Astrocyte (in vitro differentiated cells and primary cell): ENCODE data around the gene PSMB9. TPM values are rescaled to one million over a fixed set of nuclear protein-coding genes. Genes with fewer than 3 reads are reported as not detected.

Experiments used
- DNase-seq: peaks from one replicate; pipeline ENCODE4 v3.0.0-alpha.2; 2010; ENCODE audit warnings: low read depth
- FAIRE-seq: peaks from 2 replicates; lab custom pipeline; 2011; peaks lifted over from hg19 to GRCh38; lab: Jason Lieb, UNC
- H2AFZ ChIP-seq: 2 replicates; pipeline ENCODE4 v1.6.0; 2012; ENCODE audit warnings: low read depth, low read length, inconsistent platforms
- H3K27ac ChIP-seq: 2 replicates; pipeline ENCODE4 v1.5.1; 2011; ENCODE audit warnings: low read depth, low read length, inconsistent platforms
- H3K27me3 ChIP-seq: 2 replicates; pipeline ENCODE4 v1.6.0; 2011; ENCODE audit warnings: low read length, inconsistent platforms; ENCODE audit not compliant: insufficient read depth
- H3K36me3 ChIP-seq: 2 replicates; pipeline ENCODE4 v1.5.1; 2011; ENCODE audit warnings: low read length, inconsistent platforms; ENCODE audit not compliant: insufficient read depth
- H3K4me1 ChIP-seq: 2 replicates; pipeline ENCODE4 v1.5.1; 2011; ENCODE audit warnings: low read length, inconsistent platforms; ENCODE audit not compliant: insufficient read depth
- H3K4me2 ChIP-seq: 2 replicates; pipeline ENCODE4 v1.6.0; 2012; ENCODE audit warnings: low read length, inconsistent platforms
- H3K4me3 ChIP-seq: 2 replicates; pipeline ENCODE4 v1.5.1; 2011; ENCODE audit warnings: low read depth, mild to moderate bottlenecking, low read length, inconsistent platforms; ENCODE audit not compliant: insufficient read depth
- H3K79me2 ChIP-seq: 2 replicates; pipeline ENCODE4 v1.6.0; 2012; ENCODE audit warnings: mild to moderate bottlenecking, low read length, inconsistent platforms; ENCODE audit not compliant: insufficient read depth
- H3K9ac ChIP-seq: 2 replicates; pipeline ENCODE4 v1.6.0; 2012; ENCODE audit warnings: mild to moderate bottlenecking, low read length, inconsistent platforms
- H3K9me3 ChIP-seq: 2 replicates; pipeline ENCODE4 v1.5.1; 2012; ENCODE audit warnings: low read depth, mild to moderate bottlenecking, low read length, inconsistent platforms; ENCODE audit not compliant: insufficient read depth
- H4K20me1 ChIP-seq: 2 replicates; pipeline ENCODE4 v1.6.0; 2012; ENCODE audit warnings: low read length, inconsistent platforms; ENCODE audit not compliant: insufficient read depth
- H3K27ac Mint-ChIP-seq: one replicate; pipeline ENCODE4 v1.8.0; 2021; ENCODE audit warnings: mild to moderate bottlenecking, mixed read lengths; ENCODE audit not compliant: unreplicated experiment
- H3K27me3 Mint-ChIP-seq: one replicate; pipeline ENCODE4 v1.8.0; 2021; ENCODE audit warnings: low read depth, mixed read lengths; ENCODE audit not compliant: unreplicated experiment
- H3K36me3 Mint-ChIP-seq: one replicate; pipeline ENCODE4 v1.8.0; 2021; ENCODE audit warnings: low read depth, mixed read lengths; ENCODE audit not compliant: unreplicated experiment
- H3K4me1 Mint-ChIP-seq: one replicate; pipeline ENCODE4 v1.8.0; 2021; ENCODE audit warnings: low read depth, mixed read lengths; ENCODE audit not compliant: unreplicated experiment
- H3K4me3 Mint-ChIP-seq: one replicate; pipeline ENCODE4 v1.8.0; 2021; ENCODE audit warnings: mild to moderate bottlenecking, moderate library complexity, mixed read lengths; ENCODE audit not compliant: unreplicated experiment
- H3K9me3 Mint-ChIP-seq: one replicate; pipeline ENCODE4 v1.8.0; 2021; ENCODE audit warnings: mild to moderate bottlenecking, mixed read lengths; ENCODE audit not compliant: unreplicated experiment
- CTCF ChIP-seq: IDR thresholded peaks from 2 replicates; pipeline ENCODE4 v1.5.1; 2011; ENCODE audit warnings: low read depth, mild to moderate bottlenecking, inconsistent platforms, low read length, moderate library complexity; ENCODE audit not compliant: insufficient read depth
- EZH2 ChIP-seq: IDR thresholded peaks from 2 replicates; pipeline ENCODE4 v1.6.1; 2012; ENCODE audit warnings: mild to moderate bottlenecking, low read length, inconsistent platforms; ENCODE audit not compliant: insufficient read depth
- total RNA-seq: library from RNA; stranded (reverse); gene quantifications from 2 replicates; pipeline ENCODE4 v1.2.1, GENCODE V29; 2021

PSMB9 gene
- total RNA-seq, 1 donor from 2014 or later = 34.1 TPM

- no peak overlapping the region for H3K4me2 ChIP-seq
- no peak for DNase-seq
- no peaks in the 10 kb centered on the region for H3K36me3 ChIP-seq
- TF ChIP-seq CTCF = no peak
- TF ChIP-seq EZH2 = no peak
- no peak overlapping the region for H3K4me3 ChIP-seq
- H3K27ac ChIP-seq = no peak overlapping the region
- Mint-ChIP-seq H3K4me3 (no peak overlapping the region), H3K9me3 (no peaks in the 10 kb centered on the region), H3K27me3 (peaks cover 12% of the 10 kb centered on the region), H3K36me3 (peaks cover 5% of the 10 kb centered on the region), H3K27ac (no peak overlapping the region), H3K4me1 (peaks cover 2% of the 10 kb centered on the region)
- no peak for FAIRE-seq
- H3K79me2 ChIP-seq = no peaks in the 10 kb centered on the region
- no peaks in the 10 kb centered on the region for H3K4me1 ChIP-seq
- H2AFZ ChIP-seq = no peak overlapping the region
- H3K27me3 ChIP-seq = peaks cover 24% of the 10 kb centered on the region
- H3K9ac ChIP-seq = no peak overlapping the region
- H4K20me1 ChIP-seq = no peaks in the 10 kb centered on the region
- no peaks in the 10 kb centered on the region for H3K9me3 ChIP-seq
These were observed 8.7 kb downstream of the PSMB9 start for GRCh38 chr6:32862725-32863124.

- TF ChIP-seq EZH2 = no peak
- TF ChIP-seq CTCF = no peak
These were observed 11.9 kb downstream of the PSMB9 start for GRCh38 chr6:32865724-32866443.

GRCh38 chr6:32867022-32867477 lies 13.1 kb downstream of the PSMB9 start:
- peaks cover 7% of the 10 kb centered on the region for H3K27me3 Mint-ChIP-seq

More at GRCh38 chr6:32865724-32866443, 11.9 kb downstream of the PSMB9 start:
- no peaks in the 10 kb centered on the region for H3K9me3 Mint-ChIP-seq
- H3K4me3 Mint-ChIP-seq = no peak overlapping the region
- Histone ChIP-seq H3K36me3 (no peaks in the 10 kb centered on the region), H3K9me3 (no peaks in the 10 kb centered on the region), H3K4me2 (no peak overlapping the region), H3K27ac (no peak overlapping the region), H2AFZ (no peak overlapping the region), H3K27me3 (peaks cover 30% of the 10 kb centered on the region), H3K9ac (no peak overlapping the region), H3K4me1 (no peaks in the 10 kb centered on the region), H3K79me2 (no peaks in the 10 kb centered on the region), H4K20me1 (no peaks in the 10 kb centered on the region), H3K4me3 (no peak overlapping the region)
- H3K27me3 Mint-ChIP-seq = peaks cover 7% of the 10 kb centered on the region
- no peak for FAIRE-seq
- DNase-seq = no peak
- peak overlapping the region; percentile 1 for H3K27ac Mint-ChIP-seq
- H3K4me1 Mint-ChIP-seq = peaks cover 4% of the 10 kb centered on the region
- no peaks in the 10 kb centered on the region for H3K36me3 Mint-ChIP-seq

More at GRCh38 chr6:32867022-32867477, 13.1 kb downstream of the PSMB9 start:
- no peak overlapping the region for H3K4me2 ChIP-seq
- Mint-ChIP-seq H3K27ac (no peak overlapping the region), H3K36me3 (no peaks in the 10 kb centered on the region), H3K9me3 (no peaks in the 10 kb centered on the region), H3K4me1 (peaks cover 2% of the 10 kb centered on the region), H3K4me3 (no peak overlapping the region)
- no peak overlapping the region for H3K27ac ChIP-seq
- no peak overlapping the region for H2AFZ ChIP-seq
- H3K79me2 ChIP-seq = no peaks in the 10 kb centered on the region
- peaks cover 33% of the 10 kb centered on the region for H3K27me3 ChIP-seq
- H3K4me1 ChIP-seq = no peaks in the 10 kb centered on the region
- no peak overlapping the region for H3K4me3 ChIP-seq
- no peaks in the 10 kb centered on the region for H3K36me3 ChIP-seq
- no peaks in the 10 kb centered on the region for H3K9me3 ChIP-seq
- no peak overlapping the region for H3K9ac ChIP-seq
- no peak for DNase-seq
- FAIRE-seq = no peak
- TF ChIP-seq CTCF (no peak), EZH2 (no peak)
- no peaks in the 10 kb centered on the region for H4K20me1 ChIP-seq
